Neural cell (in vitro differentiated cells): ENCODE data around the gene PJA1.

Experiments
- CTCF ChIP-seq: fragments of 450-650 bp; IDR thresholded peaks from 2 replicates; pipeline ENCODE4 v1.5.1; 2014; ENCODE audit warnings: antibody characterized with exemption, mild to moderate bottlenecking, moderate library complexity; ENCODE audit not compliant: poor library complexity, severe bottlenecking
- EZH2 ChIP-seq: fragments of 200-600, 300-800 bp; shearing (Covaris generic), sonication (generic); IDR thresholded peaks from 2 replicates; pipeline ENCODE4 v1.6.1; 2014; ENCODE audit warnings: antibody characterized with exemption, low read length, borderline replicate concordance, mild to moderate bottlenecking; ENCODE audit not compliant: insufficient read depth, poor library complexity, severe bottlenecking
- TAF1 ChIP-seq: IDR thresholded peaks from 2 replicates; pipeline ENCODE4 v1.6.1; 2012; ENCODE audit warnings: low read depth

DNA sequence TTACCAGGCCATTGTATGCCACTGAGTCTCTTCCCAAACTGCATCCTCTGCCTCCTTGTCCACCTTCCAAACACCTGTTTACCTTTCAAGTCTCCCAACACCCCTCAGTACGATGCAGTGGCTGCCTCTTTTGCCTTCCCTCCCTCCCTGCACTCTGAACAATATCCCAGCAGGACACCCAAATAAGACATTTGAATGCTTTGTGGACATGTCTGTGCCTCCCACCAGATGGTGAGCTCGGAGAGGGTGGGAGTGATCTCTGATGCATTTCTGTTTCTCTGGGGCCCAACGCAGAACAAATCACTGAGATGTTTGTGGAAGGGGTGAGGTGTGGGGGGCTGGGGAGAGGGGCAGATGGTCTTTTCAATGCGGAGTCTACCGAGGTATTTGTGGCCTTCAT lies 33.4 kb downstream of the PJA1 start:
- TF ChIP-seq CTCF: no peak
- no peak for TF ChIP-seq EZH2
- no peak for TF ChIP-seq TAF1
